Measurements from ENCODE around the gene CPLANE2. TPM values are rescaled to one million over a fixed set of nuclear protein-coding genes. Genes with fewer than 3 reads are reported as not detected.

The CPLANE2 gene
- polyA plus RNA-seq, 1 donor from 2014 or later = 5.7 TPM

DNA sequence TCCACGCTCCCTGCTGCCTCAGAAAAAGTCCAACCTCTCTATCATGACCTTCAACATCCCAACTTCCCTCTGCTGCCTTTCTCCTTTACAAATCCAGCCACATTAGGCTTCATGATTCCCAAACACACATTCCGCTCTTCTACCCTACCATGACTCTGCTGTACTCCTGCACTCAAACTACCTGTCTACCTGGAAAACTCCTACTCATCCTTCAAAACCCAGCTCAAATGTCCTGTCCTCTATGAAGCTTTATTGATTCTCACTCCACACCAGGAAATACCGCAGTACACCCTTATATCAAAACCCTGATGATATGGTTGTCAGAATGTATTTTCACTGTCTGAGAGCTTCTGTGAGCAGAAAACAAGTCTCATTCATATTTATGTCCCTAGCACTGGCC lies 33.4 kb downstream of the CPLANE2 start:
- Histone ChIP-seq H3K4me3 (ENCODE audit: low read length) (no peak overlapping the region), H3K79me2 (replicated peaks; ENCODE audit: insufficient read depth, low read length) (no peaks in the 10 kb centered on the region), H3K27ac (ENCODE audit: low read length) (no peak overlapping the region), H3K9ac (ENCODE audit: low read length) (no peak overlapping the region), H3K9me2 (ENCODE audit: insufficient read depth, low read length) (no peaks in the 10 kb centered on the region), H3F3A (ENCODE audit: insufficient read depth, low read length, poor library complexity, severe bottlenecking) (no peaks in the 10 kb centered on the region), H4K20me1 (ENCODE audit: insufficient read depth) (no peaks in the 10 kb centered on the region), H3K9me3 (ENCODE audit: low read length) (no peaks in the 10 kb centered on the region), H3K27me3 (ENCODE audit: insufficient read depth, low read depth, low read length) (no peaks in the 10 kb centered on the region), H3K36me3 (ENCODE audit: insufficient read depth, low read length) (no peaks in the 10 kb centered on the region), H3K4me2 (ENCODE audit: low read length) (no peak overlapping the region), H2AFZ (ENCODE audit: low read depth, low read length) (no peak overlapping the region)
- no peak for TF ChIP-seq TAF1 (IDR thresholded peaks at IDR 0.05; ENCODE audit: low read depth)
- TF ChIP-seq EZH2 (IDR thresholded peaks at IDR 0.05; ENCODE audit: borderline replicate concordance, insufficient read depth, low read length, poor library complexity, severe bottlenecking) = no peak
- TF ChIP-seq, protein P1, sequence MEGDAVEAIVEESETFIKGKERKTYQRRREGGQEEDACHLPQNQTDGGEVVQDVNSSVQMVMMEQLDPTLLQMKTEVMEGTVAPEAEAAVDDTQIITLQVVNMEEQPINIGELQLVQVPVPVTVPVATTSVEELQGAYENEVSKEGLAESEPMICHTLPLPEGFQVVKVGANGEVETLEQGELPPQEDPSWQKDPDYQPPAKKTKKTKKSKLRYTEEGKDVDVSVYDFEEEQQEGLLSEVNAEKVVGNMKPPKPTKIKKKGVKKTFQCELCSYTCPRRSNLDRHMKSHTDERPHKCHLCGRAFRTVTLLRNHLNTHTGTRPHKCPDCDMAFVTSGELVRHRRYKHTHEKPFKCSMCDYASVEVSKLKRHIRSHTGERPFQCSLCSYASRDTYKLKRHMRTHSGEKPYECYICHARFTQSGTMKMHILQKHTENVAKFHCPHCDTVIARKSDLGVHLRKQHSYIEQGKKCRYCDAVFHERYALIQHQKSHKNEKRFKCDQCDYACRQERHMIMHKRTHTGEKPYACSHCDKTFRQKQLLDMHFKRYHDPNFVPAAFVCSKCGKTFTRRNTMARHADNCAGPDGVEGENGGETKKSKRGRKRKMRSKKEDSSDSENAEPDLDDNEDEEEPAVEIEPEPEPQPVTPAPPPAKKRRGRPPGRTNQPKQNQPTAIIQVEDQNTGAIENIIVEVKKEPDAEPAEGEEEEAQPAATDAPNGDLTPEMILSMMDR (IDR thresholded peaks at IDR 0.05; ENCODE audit: poor library complexity, severe bottlenecking) = no peak
- TF ChIP-seq SMC3 (conservative IDR thresholded peaks at IDR 0.05; ENCODE audit: poor library complexity) = no peak
- TF ChIP-seq, protein P2, sequence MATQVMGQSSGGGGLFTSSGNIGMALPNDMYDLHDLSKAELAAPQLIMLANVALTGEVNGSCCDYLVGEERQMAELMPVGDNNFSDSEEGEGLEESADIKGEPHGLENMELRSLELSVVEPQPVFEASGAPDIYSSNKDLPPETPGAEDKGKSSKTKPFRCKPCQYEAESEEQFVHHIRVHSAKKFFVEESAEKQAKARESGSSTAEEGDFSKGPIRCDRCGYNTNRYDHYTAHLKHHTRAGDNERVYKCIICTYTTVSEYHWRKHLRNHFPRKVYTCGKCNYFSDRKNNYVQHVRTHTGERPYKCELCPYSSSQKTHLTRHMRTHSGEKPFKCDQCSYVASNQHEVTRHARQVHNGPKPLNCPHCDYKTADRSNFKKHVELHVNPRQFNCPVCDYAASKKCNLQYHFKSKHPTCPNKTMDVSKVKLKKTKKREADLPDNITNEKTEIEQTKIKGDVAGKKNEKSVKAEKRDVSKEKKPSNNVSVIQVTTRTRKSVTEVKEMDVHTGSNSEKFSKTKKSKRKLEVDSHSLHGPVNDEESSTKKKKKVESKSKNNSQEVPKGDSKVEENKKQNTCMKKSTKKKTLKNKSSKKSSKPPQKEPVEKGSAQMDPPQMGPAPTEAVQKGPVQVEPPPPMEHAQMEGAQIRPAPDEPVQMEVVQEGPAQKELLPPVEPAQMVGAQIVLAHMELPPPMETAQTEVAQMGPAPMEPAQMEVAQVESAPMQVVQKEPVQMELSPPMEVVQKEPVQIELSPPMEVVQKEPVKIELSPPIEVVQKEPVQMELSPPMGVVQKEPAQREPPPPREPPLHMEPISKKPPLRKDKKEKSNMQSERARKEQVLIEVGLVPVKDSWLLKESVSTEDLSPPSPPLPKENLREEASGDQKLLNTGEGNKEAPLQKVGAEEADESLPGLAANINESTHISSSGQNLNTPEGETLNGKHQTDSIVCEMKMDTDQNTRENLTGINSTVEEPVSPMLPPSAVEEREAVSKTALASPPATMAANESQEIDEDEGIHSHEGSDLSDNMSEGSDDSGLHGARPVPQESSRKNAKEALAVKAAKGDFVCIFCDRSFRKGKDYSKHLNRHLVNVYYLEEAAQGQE (IDR thresholded peaks at IDR 0.05; ENCODE audit: borderline replicate concordance) = no peak
- TF ChIP-seq POLR2AphosphoS5 (IDR thresholded peaks at IDR 0.05) = no peak
- TF ChIP-seq EP300 (conservative IDR thresholded peaks at IDR 0.05; ENCODE audit: poor library complexity, severe bottlenecking) = no peak
- no peak for TF ChIP-seq RAD21 (conservative IDR thresholded peaks at IDR 0.05)
- no peak for TF ChIP-seq MXI1 (conservative IDR thresholded peaks at IDR 0.05; ENCODE audit: poor library complexity, severe bottlenecking)

- TF ChIP-seq POLR2AphosphoS5 (IDR thresholded peaks at IDR 0.05) (no peak), RAD21 (conservative IDR thresholded peaks at IDR 0.05) (no peak), MXI1 (conservative IDR thresholded peaks at IDR 0.05; ENCODE audit: poor library complexity, severe bottlenecking) (no peak), EZH2 (IDR thresholded peaks at IDR 0.05; ENCODE audit: borderline replicate concordance, insufficient read depth, low read length, poor library complexity, severe bottlenecking) (no peak), TAF1 (IDR thresholded peaks at IDR 0.05; ENCODE audit: low read depth) (no peak), EP300 (conservative IDR thresholded peaks at IDR 0.05; ENCODE audit: poor library complexity, severe bottlenecking) (no peak), SMC3 (conservative IDR thresholded peaks at IDR 0.05; ENCODE audit: poor library complexity) (no peak)
- TF ChIP-seq, protein P2 (IDR thresholded peaks at IDR 0.05; ENCODE audit: borderline replicate concordance) = no peak
- TF ChIP-seq, protein P1 (IDR thresholded peaks at IDR 0.05; ENCODE audit: poor library complexity, severe bottlenecking) = no peak
- H3K4me2 ChIP-seq (ENCODE audit: low read length) = no peak overlapping the region
These were observed 34.4 kb downstream of the CPLANE2 start for GRCh38 chr1:16202281-16203210.

More at GRCh38 chr1:16202281-16203210, 34.4 kb downstream of the CPLANE2 start:
- no peaks in the 10 kb centered on the region for H3K9me2 ChIP-seq (ENCODE audit: insufficient read depth, low read length)
- H3K27ac ChIP-seq (ENCODE audit: low read length) = no peak overlapping the region
- no peaks in the 10 kb centered on the region for H3F3A ChIP-seq (ENCODE audit: insufficient read depth, low read length, poor library complexity, severe bottlenecking)
- no peaks in the 10 kb centered on the region for H3K9me3 ChIP-seq (ENCODE audit: low read length)
- no peaks in the 10 kb centered on the region for H4K20me1 ChIP-seq (ENCODE audit: insufficient read depth)
- H2AFZ ChIP-seq (ENCODE audit: low read depth, low read length) = no peak overlapping the region
- no peak overlapping the region for H3K9ac ChIP-seq (ENCODE audit: low read length)
- no peaks in the 10 kb centered on the region for H3K36me3 ChIP-seq (ENCODE audit: insufficient read depth, low read length)
- no peaks in the 10 kb centered on the region for H3K79me2 ChIP-seq (replicated peaks; ENCODE audit: insufficient read depth, low read length)
- H3K4me3 ChIP-seq (ENCODE audit: low read length) = no peak overlapping the region
- no peaks in the 10 kb centered on the region for H3K27me3 ChIP-seq (ENCODE audit: insufficient read depth, low read depth, low read length)
